GM19023 (cell line): ENCODE results near the gene TMEM59L.

ENCODE experiments used
- ATAC-seq: cut with Tn5 transposase; IDR thresholded peaks from one replicate; pipeline ENCODE4 v1.9.1; 2021; ENCODE audit warnings: mild to moderate bottlenecking, moderate library complexity; ENCODE audit not compliant: unreplicated experiment

TMEM59L gene

GRCh38 chr19:18608102-18608804 is 4.4 kb upstream of the TMEM59L start:
- ATAC-seq, result no peak

- no peak for ATAC-seq
Observed at GRCh38 chr19:18608805-18609716, 3.6 kb upstream of the TMEM59L start.

GRCh38 chr19:18609717-18610051 is 3.0 kb upstream of the TMEM59L start:
- no peak for ATAC-seq

GRCh38 chr19:18610245-18610555 is 2.5 kb upstream of the TMEM59L start:
- no peak for ATAC-seq

GRCh38 chr19:18610556-18611326 is 1.9 kb upstream of the TMEM59L start:
- no peak for ATAC-seq

- no peak for ATAC-seq
Observed at GRCh38 chr19:18611327-18612050, 1.2 kb upstream of the TMEM59L start.

- ATAC-seq, result no peak
Observed at GRCh38 chr19:18612051-18612771, 459 bp upstream of the TMEM59L start.

- ATAC-seq, result no peak
Observed at GRCh38 chr19:18613589-18614234, 1.0 kb downstream of the TMEM59L start.

- no peak for ATAC-seq
Observed at GRCh38 chr19:18616023-18616422, 3.4 kb downstream of the TMEM59L start.

- no peak for ATAC-seq
Observed at GRCh38 chr19:18617562-18617961, 4.9 kb downstream of the TMEM59L start.

GRCh38 chr19:18618236-18618635 is 5.6 kb downstream of the TMEM59L start:
- no peak for ATAC-seq

- no peak for ATAC-seq
Observed at GRCh38 chr19:18620311-18620710, 7.6 kb downstream of the TMEM59L start.

GRCh38 chr19:18620902-18621301 is 8.2 kb downstream of the TMEM59L start:
- no peak for ATAC-seq

GRCh38 chr19:18626906-18627305 is 14.2 kb downstream of the TMEM59L start:
- no peak for ATAC-seq

- no peak for ATAC-seq
Observed at GRCh38 chr19:18629166-18630088, 16.8 kb downstream of the TMEM59L start.

- no peak for ATAC-seq
Observed at GRCh38 chr19:18633321-18633720, 20.7 kb downstream of the TMEM59L start.

GRCh38 chr19:18634612-18635297 is 22.1 kb downstream of the TMEM59L start:
- no peak for ATAC-seq

- ATAC-seq, result no peak
Observed at GRCh38 chr19:18635831-18636182, 23.1 kb downstream of the TMEM59L start.
